HEK293T (cell line): ENCODE measurements around the gene NTSR1.

ENCODE experiments used
- CTCF ChIA-PET: fragments of 350-600 bp; formaldehyde crosslinking; extraction: SDS; loops from one replicate; lab custom pipeline; 2021; ENCODE audit warnings: antibody characterized with exemption, inconsistent platforms; lab: Yijun Ruan, JAX
- POLR2A ChIA-PET: fragments of 350-600 bp; formaldehyde crosslinking; extraction: SDS; loops from one replicate; lab custom pipeline; 2020; ENCODE audit warnings: antibody characterized with exemption, inconsistent platforms; lab: Yijun Ruan, JAX
- DNase-seq: peaks from one replicate; pipeline ENCODE4 v3.0.0; 2012; ENCODE audit warnings: mixed read lengths; ENCODE audit errors: extremely low spot score
- ARNT ChIP-seq: fragments of 450-650 bp; IDR thresholded peaks from 2 replicates; pipeline ENCODE4 v1.6.1; 2017; ENCODE audit warnings: mild to moderate bottlenecking
- BHLHE40 ChIP-seq: fragments of 450-650 bp; IDR thresholded peaks from 2 replicates; pipeline ENCODE4 v1.6.1; 2016; ENCODE audit warnings: mild to moderate bottlenecking, moderate library complexity, borderline replicate concordance
- CTBP1 ChIP-seq: fragments of 450-650 bp; IDR thresholded peaks from 2 replicates; pipeline ENCODE4 v1.6.1; 2016; ENCODE audit warnings: borderline replicate concordance
- ELF4 ChIP-seq: fragments of 450-650 bp; IDR thresholded peaks from 2 replicates; pipeline ENCODE4 v1.6.1; 2017; ENCODE audit warnings: antibody characterized with exemption
- FOXA1 ChIP-seq: fragments of 450-650 bp; IDR thresholded peaks from 2 replicates; pipeline ENCODE4 v1.6.1; 2016; ENCODE audit warnings: mild to moderate bottlenecking
- FOXK2 ChIP-seq: fragments of 450-650 bp; IDR thresholded peaks from 2 replicates; pipeline ENCODE4 v1.6.1; 2016; ENCODE audit warnings: mild to moderate bottlenecking
- FOXM1 ChIP-seq: fragments of 450-650 bp; IDR thresholded peaks from 2 replicates; pipeline ENCODE4 v1.6.1; 2017; ENCODE audit warnings: mild to moderate bottlenecking, borderline replicate concordance
- HDGF ChIP-seq: fragments of 450-650 bp; IDR thresholded peaks from 2 replicates; pipeline ENCODE4 v1.6.1; 2017; ENCODE audit warnings: antibody characterized with exemption, borderline replicate concordance
- L3MBTL2 ChIP-seq: fragments of 450-650 bp; conservative IDR thresholded peaks from 2 replicates; pipeline ENCODE4 v1.6.1; 2016; ENCODE audit warnings: mild to moderate bottlenecking
- LEF1 ChIP-seq: fragments of 450-650 bp; IDR thresholded peaks from 2 replicates; pipeline ENCODE4 v1.6.1; 2017; ENCODE audit warnings: mild to moderate bottlenecking, borderline replicate concordance
- NFRKB ChIP-seq: fragments of 450-650 bp; IDR thresholded peaks from 2 replicates; pipeline ENCODE4 v1.6.1; 2016; ENCODE audit warnings: mild to moderate bottlenecking, moderate library complexity
- PKNOX1 ChIP-seq: fragments of 450-650 bp; IDR thresholded peaks from 2 replicates; pipeline ENCODE4 v1.6.1; 2016
- SP1 ChIP-seq: fragments of 450-650 bp; IDR thresholded peaks from 2 replicates; pipeline ENCODE4 v1.6.1; 2017
- SUZ12 ChIP-seq: fragments of 450-650 bp; IDR thresholded peaks from 2 replicates; pipeline ENCODE4 v1.6.1; 2016; ENCODE audit warnings: mild to moderate bottlenecking
- TARDBP ChIP-seq: fragments of 450-650 bp; IDR thresholded peaks from 2 replicates; pipeline ENCODE4 v1.6.1; 2016
- ZNF384 ChIP-seq: fragments of 450-650 bp; IDR thresholded peaks from 2 replicates; pipeline ENCODE4 v1.6.1; 2016

NTSR1 gene

GRCh38 chr20:62735331-62735821 lies 26.7 kb downstream of the NTSR1 start:
- ChIA-PET POLR2A (no interaction called here), CTCF (no interaction called here)
- DNase-seq, result no peak
- TF ChIP-seq TARDBP (no peak), LEF1 (no peak), FOXM1 (no peak), NFRKB (no peak), HDGF (no peak), ELF4 (no peak), CTBP1 (no peak), ZNF384 (no peak), SP1 (no peak), SUZ12 (no peak), ARNT (no peak), PKNOX1 (no peak), FOXK2 (no peak), BHLHE40 (no peak), L3MBTL2 (no peak), FOXA1 (no peak)

- TF ChIP-seq ZNF384 (no peak), FOXM1 (no peak), PKNOX1 (no peak), FOXK2 (no peak), ELF4 (no peak), SP1 (no peak), BHLHE40 (no peak), TARDBP (no peak), SUZ12 (no peak), FOXA1 (no peak), ARNT (no peak)
- ChIA-PET CTCF (no interaction called here), POLR2A (no interaction called here)
- DNase-seq, result no peak
Observed at GRCh38 chr20:62736026-62736406, 27.4 kb downstream of the NTSR1 start.

- CTCF ChIA-PET, result no interaction called here
- DNase-seq, result no peak
- POLR2A ChIA-PET, result no interaction called here
- TF ChIP-seq NFRKB (no peak), LEF1 (no peak), TARDBP (no peak), HDGF (no peak), L3MBTL2 (no peak), FOXK2 (no peak), SP1 (no peak), PKNOX1 (no peak), BHLHE40 (no peak), ELF4 (no peak), FOXA1 (no peak), ARNT (no peak), CTBP1 (no peak)
Observed at GRCh38 chr20:62736407-62737071, 27.9 kb downstream of the NTSR1 start.

GRCh38 chr20:62737271-62737811 lies 28.7 kb downstream of the NTSR1 start:
- TF ChIP-seq ARNT (no peak), CTBP1 (no peak), BHLHE40 (no peak), FOXA1 (no peak), SUZ12 (no peak), NFRKB (no peak), ELF4 (no peak), FOXK2 (no peak), FOXM1 (no peak), LEF1 (no peak), ZNF384 (no peak), PKNOX1 (no peak), TARDBP (no peak), L3MBTL2 (no peak), SP1 (no peak), HDGF (no peak)
- POLR2A ChIA-PET, result no interaction called here
- CTCF ChIA-PET, result no interaction called here
- no peak for DNase-seq

- POLR2A ChIA-PET, result no interaction called here
- CTCF ChIA-PET, result no interaction called here
- no peak for DNase-seq
- TF ChIP-seq TARDBP, result no peak
- no peak for TF ChIP-seq SP1
- TF ChIP-seq HDGF, result no peak
- TF ChIP-seq ZNF384, result no peak
- no peak for TF ChIP-seq ELF4
- TF ChIP-seq LEF1, result no peak
- TF ChIP-seq PKNOX1, result no peak
- no peak for TF ChIP-seq CTBP1
- no peak for TF ChIP-seq FOXM1
- no peak for TF ChIP-seq NFRKB
- no peak for TF ChIP-seq FOXA1
- no peak for TF ChIP-seq BHLHE40
- no peak for TF ChIP-seq ARNT
- TF ChIP-seq L3MBTL2, result no peak
- TF ChIP-seq SUZ12, result no peak
- no peak for TF ChIP-seq FOXK2
Observed at GRCh38 chr20:62738025-62738881, 29.6 kb downstream of the NTSR1 start.
